NCI-H2081 treated with DMSO at 0.1 percent for 48 hours (cell line): ENCODE measurements around the gene MMP25.
"Not testable (repeated sequence)": the region's sequence is repeated elsewhere in the genome, so short reads cannot be mapped to it uniquely, and the experiment has no call there.

Experiments used
- DNase-seq: peaks from one replicate; lab custom pipeline; 2025; lab: John Stamatoyannopoulos, UW

MMP25 gene

DNA sequence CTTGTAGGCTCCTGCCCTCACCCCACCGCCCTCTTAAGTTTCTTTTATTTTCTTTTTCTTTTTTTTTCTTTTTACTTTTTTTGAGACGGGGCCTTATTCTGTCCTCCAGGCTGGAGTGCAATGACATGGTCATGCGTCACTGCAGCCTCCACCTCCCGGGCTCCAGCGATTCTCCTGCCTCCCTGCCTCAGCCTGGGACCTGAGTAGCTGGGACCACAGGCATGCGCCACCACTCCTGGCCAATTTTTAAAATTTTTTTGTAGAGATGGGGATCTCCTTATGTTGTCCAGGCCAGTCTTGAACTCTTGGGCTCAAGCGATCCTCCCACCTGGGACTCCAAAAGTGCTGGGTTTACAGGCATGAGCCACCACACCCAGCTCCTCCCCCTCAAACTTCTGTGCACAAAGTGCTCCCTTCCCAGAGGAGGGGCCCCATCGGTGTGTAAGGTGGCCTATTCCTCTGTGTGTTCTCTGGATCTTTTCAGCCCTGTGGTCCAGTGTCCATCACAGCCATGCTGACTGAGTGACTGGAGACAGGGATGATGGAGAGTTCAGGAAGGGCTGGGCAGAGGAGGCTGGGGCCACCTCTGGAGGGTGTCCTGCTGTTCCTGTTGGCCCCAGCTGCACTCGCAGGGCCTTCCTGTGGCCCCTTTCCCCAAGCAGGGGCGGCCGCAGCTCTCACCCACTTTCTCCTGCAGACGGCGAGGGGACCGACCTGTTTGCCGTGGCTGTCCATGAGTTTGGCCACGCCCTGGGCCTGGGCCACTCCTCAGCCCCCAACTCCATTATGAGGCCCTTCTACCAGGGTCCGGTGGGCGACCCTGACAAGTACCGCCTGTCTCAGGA lies 10.2 kb downstream of the MMP25 start:
- DNase-seq: no peak

DNA sequence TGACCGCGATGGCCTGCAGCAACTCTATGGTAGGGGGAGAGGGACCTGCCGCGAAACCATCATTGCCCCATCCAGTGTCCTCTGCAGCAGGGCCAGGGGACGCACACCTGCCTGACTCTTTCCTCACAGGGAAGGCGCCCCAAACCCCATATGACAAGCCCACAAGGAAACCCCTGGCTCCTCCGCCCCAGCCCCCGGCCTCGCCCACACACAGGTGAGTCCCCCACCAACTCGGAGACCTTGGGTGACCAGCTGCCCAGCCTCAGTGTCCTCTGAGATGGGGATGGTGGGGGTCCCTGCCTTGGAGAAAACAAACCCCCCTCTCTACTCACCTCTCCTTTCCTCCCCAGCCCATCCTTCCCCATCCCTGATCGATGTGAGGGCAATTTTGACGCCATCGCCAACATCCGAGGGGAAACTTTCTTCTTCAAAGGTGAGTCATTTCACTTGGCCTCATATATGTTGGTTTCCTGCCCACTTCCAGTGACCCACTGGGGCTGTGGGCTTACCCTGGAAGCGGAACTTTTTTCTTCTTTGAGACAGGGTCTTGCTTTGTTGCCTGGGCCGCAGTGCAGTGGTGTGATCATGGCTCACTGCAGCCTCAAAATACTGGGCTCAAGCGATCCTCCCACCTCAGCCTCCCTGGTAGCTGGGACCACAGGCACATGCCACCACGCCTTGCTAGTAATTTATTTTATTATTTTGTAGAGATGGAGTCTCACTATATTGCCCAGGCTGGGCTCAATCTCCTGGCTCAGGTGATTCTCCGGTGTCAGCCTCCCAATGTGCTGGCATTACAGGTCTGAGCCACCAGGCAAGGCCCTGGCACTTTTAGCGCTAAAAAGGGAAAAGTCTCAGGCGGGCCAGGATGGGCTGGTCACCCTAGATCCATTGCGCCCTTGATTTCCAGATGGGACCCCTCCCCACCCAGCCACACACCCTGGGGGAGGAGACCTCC lies 11.1 kb downstream of the MMP25 start:
- DNase-seq: no peak

DNA sequence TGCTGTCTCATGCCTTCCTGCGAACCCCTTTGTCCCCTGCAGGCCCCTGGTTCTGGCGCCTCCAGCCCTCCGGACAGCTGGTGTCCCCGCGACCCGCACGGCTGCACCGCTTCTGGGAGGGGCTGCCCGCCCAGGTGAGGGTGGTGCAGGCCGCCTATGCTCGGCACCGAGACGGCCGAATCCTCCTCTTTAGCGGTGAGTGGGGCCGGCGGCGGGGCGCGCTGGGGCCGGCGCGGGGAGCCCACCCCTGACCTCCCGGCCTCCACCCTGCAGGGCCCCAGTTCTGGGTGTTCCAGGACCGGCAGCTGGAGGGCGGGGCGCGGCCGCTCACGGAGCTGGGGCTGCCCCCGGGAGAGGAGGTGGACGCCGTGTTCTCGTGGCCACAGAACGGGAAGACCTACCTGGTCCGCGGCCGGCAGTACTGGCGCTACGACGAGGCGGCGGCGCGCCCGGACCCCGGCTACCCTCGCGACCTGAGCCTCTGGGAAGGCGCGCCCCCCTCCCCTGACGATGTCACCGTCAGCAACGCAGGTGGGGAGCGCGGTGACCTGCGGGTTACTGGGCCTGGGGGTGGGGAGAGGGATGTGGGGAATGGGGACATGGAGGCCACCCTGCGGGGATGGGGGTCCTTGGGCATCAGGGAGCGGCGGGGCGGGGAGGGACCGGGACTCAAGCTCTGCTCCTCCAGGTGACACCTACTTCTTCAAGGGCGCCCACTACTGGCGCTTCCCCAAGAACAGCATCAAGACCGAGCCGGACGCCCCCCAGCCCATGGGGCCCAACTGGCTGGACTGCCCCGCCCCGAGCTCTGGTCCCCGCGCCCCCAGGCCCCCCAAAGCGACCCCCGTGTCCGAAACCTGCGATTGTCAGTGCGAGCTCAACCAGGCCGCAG lies 12.0 kb downstream of the MMP25 start:
- no peak for DNase-seq

DNA sequence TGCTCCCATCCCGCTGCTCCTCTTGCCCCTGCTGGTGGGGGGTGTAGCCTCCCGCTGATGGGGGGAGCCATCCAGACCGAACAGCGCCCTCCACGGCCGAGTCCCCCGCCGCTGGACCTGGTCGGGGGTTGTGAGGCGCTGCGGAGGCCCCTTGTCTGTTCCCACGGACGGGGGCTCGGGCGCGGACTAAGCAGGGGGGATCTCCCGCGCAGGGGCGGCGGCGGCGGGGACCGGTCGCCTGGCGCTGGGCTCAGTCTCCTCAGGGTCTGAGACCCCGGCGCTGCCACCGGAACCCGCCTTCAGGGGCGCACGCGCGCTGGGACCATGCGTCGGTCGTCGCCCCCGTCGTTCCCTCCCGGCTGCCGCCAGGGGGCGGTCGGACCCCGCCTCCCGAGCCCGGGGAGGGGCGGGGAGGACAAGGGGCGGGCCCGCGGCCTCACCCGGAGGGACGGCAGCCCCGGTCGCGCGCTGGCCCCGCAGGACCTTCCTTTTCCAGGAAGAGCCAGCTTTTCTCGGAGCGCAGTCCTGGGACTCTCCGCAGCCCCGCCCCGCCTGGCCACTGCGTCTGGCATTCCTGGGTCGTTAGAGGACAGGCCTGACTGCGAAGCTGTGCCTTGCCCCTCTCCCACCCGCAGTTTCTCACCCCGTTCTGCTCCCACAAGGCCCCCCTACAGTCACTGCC lies 12.8 kb downstream of the MMP25 start:
- DNase-seq: no peak

DNA sequence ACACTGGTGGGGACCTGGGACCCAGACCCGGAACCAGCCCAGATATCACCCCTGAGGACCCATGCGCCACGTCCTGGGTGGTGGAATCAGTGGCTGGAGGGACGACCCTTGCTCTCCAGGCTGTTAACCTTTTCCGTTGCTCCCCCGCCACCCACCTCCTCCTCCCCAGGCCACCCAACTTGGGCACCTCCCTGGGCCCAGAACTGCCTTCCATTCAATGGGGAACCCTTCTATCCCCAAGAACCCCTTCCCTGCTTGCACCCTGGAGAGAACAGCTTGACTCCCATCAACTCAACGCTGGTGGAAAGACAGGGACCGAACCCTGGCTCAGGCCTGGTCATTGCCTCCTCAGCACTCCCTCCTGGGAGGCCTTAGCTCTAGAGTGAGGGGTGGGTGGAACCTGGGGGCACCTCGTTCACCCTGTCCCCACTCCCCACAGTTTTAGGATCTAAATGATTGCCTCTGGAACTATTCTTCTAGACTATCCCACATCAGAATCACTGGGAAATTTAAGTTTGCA lies 13.4 kb downstream of the MMP25 start:
- no peak for DNase-seq

DNA sequence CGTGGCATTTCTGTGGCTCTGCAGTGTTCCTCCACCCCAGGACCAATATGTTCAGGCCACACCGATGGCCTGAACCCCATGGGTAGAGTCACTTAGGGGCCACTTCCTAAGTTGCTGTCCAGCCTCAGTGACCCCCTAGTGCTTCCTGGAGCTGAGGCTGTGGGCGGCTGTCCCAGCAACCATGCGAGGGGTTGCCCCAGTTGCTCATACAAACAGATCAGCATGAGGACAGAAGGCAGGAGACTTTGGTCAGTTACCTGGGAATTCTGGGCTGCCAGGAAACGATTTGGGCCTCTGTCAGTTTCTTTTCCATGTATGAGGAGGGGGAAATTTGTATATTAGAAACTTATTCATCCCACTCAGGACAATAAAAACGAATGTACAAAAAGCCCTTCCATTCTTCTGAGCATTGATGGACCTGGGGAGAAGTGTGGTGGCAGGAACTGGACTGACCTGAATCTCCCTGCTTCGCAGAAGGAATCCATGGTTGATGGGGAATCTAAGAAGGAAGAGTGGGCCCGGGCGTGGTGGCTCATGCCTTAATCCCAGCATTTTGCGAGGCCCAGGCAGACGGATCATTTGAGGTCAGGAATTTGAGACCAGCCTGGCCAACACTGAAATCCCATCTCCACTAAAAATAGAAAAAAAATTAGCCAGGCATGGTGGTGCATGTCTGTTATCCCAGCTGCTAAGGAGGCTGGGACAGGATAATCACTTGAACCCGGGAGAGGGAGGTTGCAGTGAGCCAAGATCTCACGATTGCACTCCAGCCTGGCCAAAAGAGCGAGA lies 14.2 kb downstream of the MMP25 start:
- no peak for DNase-seq

DNA sequence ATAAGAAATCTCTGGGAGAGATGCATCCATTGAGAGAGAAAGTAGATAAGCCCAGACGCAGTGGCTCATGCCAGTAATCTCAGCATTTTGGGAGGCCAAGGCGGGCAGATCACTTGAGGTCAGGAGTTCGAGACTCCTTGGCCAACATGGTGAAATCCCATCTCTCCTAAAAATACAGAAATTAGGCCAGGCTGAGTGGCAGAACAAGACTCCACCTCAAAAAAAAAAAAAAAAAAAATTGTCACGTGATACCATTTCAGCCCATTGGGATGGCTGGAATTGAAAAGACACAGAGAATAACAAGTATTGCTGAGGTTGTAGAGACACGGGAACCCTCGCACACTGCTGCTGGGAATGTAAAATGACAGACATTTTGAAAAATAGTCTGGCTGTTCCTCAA lies 16.2 kb downstream of the MMP25 start:
- no peak for DNase-seq

DNA sequence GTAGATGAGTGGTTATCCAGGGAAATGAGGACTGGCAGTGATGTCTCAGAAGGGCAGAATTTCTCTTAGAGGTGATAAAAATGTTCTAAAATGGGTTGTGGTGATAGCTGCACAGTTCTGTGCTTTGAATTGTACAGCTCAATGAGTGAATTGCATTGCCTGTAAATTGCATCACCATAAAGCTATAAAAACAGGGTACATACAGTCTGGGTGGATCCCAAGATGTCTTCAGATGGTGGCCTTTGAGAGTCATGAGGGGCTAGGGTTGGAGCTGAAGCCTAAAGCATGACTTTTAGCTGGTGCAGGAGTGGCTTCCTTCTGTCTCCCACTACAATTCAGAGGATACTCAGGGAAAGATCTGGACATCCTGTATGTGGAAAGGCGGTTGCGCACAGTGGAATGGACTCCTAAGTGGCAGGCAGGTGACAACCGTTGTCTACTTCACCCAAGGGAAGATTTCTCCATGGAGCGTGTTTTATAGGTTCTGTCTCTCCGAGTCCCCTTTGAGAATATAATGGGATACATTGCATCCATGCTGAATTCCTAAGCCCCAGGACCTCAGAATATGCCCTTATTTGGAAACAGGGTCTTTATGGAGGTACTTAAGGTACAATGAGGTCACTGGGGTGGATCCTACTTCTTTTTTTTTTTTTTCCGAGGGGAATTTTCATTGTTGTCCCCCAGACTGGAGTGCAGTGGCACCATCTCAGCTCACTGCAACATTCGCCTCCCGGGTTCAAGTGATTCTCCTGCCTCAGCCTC lies 17.4 kb downstream of the MMP25 start:
- no peak for DNase-seq

DNA sequence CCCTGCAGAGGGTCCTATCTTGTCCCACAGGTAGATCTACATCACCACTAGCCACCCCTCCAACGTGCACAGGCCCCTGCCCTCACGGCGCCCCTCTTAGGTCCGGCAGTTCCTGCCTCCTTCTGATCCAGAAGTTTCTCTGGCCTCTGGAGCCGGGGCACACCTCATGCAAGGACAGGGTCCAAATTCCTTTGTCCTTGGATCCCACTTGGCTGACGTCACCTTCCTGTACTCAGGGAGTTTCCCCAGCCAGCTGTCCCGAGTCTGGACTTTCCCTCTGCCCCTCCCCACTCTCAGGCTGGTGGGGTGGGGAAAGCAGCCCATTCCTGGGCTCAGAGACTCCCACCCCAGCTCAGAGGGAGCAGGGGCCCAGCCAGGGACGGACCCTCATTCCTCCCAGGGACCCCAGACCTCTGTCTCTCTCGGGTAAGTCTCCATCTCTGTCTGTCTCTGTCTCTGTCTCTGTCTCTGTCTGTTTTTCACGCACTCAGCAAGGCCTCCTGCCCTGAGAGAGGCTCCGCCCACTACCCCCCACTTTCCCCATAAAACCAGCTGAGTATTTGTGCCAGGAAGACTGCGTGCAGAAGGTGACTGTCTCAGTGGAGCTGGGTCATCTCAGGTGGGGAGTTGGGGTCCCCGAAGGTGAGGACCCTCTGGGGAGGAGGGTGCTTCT lies 18.8 kb downstream of the MMP25 start, which contains the start of gene IL32:
IL32 (plus strand) TSS at position 572 of the 673 bp plus-strand sequence. CDS start 172 bp downstream, outside the sequence.
- no peak for DNase-seq

DNA sequence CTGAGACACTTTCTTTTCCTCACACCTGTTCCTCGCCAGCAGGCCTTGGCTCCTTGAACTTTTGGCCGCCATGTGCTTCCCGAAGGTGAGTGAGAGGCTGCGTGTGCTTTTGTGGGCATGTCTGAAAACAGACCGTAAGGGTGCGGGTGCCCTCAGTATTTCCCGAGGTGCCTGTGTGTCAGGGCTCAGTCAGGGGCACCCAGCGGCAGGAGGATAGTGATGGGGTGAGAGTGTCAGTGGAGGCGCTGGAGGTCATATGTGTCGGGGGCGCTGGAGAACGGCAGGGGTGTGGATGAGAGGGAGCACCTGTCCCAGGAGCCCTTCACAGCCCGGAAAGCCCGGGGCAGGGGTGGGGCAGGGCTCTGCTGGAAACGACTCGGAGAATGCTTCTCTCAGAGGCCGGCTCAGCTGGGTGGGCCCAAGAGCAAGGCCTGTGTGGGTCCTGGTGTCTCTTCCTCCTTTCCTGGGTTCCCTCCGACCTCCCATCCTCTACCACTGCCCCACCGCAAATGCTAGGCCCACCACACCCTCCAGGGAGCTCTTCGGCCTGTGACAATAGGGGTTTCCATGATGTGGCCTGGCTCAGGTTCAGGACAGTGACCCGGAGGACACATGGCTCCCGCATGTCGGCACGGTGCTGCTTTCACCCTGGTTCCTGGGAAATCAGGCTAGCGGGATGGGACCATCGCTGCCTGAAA lies 19.5 kb downstream of the MMP25 start:
- DNase-seq: no peak

DNA sequence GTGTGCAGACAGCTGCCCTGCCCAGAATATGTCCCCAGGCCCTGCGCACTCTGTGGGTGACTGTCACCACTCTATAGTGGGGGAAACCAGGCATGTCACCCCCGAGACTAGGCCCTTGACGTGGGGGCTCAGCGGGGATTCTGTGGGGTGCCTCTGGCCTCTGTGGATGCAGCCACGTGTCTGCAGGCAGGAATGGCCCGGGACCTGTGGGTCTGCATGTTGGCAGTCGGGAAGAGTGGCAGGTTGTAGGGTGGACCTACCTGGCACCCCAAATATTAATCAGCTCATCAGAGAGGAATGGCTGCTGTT lies 20.0 kb downstream of the MMP25 start:
- DNase-seq: no peak

DNA sequence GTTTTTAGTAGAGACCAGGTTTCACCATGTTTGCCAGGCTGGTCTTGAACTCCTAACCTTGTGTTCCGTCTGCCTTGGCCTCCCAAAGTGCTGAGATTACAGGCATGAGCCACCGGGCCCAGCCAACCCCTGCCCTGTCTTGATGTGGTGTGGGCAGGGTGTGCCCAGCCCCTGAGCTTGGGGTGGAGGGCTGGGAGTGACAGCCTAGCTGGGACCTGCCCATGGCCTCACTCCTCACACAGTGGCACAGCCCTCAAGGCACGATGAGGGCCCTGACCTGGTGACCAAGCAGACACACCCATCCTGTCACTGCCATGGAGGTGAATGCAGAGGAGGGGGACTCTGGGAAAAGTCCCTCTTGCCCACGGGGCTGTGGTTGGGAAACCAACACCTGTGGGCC lies 22.1 kb downstream of the MMP25 start:
- no peak for DNase-seq

DNA sequence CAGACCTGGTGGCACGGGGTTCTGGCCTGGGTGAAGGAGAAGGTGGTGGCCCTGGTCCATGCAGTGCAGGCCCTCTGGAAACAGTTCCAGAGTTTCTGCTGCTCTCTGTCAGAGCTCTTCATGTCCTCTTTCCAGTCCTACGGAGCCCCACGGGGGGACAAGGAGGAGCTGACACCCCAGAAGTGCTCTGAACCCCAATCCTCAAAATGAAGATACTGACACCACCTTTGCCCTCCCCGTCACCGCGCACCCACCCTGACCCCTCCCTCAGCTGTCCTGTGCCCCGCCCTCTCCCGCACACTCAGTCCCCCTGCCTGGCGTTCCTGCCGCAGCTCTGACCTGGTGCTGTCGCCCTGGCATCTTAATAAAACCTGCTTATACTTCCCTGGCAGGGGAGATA lies 22.8 kb downstream of the MMP25 start:
- not testable (repeated sequence) for DNase-seq

DNA sequence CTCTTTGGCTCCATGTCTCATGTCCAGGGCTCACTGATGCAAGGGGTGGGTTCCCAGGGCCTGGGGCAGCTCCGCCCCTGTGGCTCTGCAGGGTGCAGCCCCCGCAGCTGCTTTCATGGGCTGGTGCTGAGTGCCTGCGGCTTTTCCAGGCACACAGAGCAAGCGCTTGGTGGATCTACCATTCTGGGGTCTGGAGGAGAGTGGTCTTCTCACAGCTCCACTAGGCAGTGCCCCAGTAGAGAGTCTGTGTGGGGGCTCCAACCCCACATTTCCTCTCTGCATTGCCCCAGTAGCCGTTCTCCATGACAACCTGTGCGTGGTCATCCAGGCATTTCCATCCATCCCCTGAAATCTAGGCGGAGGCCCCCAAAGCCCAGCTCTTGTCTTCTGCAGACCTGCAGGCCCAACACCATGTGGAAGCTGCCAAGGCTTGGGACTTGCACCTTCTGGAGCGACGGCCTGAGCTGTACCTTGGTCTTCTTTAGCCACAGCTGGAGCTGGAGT lies 24.3 kb downstream of the MMP25 start:
- DNase-seq: no peak

DNA sequence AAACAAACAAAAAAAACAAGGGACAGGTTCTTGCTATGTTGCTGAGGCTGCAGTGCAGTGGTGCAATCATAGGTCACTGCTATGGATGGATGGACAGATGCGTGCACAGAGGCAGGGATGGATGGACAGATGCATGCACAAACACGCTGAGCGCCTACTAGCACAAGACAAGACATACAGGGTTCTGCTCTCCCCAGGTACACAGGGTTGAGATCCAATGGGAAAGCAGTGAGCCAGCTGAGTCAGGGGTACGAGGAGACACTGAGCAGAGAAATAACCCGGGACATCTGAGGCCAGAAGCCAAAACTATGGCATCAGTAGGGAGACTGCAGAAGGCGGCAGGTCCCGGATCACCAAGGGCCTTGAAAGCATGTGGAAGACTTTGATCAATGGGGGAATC lies 25.3 kb downstream of the MMP25 start:
- DNase-seq: no peak

DNA sequence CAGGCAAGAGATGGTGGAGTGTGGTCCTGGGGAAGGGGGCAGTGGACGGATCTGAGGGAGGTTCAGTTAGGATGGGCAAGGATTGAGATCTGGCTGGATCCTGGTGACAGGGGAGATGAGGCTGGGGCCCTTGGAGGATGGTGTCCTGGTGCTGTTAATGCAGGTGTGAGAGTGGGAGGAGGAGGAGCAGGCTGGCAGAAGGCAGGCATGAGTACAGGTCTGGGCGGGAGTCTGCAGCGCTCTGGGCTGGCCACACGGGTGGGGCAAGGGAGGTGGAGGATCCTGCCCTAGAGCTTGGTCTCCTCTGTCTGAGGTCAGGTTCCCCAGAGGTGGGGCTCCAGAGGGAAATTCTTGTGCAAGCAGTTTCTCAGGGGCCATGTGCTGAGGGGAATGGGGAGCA lies 25.8 kb downstream of the MMP25 start:
- DNase-seq: not testable (repeated sequence)

DNA sequence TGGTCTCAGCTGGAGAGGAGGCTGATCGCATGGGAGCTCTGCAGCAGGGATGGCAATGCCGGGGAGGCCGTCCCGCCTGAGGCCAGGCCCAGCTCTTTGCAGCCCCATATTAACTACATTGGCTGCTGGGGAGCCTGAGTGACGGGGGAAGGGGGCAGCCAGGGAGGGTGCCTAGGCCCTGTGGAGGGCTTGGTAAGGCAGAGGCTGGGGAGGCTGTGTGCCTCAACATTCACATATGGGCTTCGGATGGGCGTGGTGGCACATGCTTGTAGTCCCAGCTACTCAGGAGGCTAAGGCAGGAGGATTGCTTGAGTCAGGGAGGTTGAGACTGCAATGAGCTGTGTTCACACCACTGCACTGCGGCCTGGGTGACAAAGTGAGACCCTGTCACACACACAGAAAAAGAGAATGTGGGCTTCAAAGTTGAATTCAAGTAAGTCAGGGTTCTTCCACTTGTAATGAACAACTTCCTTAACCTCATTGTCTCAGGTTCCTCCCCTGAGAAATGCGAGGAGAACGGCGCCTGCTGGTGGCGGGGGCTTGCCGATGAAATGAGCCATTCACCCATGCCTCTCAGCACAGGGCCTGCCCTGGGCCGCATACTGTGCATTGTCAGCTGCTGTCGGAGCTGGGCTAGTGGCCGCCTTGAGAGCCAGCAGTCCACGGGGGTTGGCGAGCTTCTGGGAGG lies 26.4 kb downstream of the MMP25 start:
- not testable (repeated sequence) for DNase-seq

DNA sequence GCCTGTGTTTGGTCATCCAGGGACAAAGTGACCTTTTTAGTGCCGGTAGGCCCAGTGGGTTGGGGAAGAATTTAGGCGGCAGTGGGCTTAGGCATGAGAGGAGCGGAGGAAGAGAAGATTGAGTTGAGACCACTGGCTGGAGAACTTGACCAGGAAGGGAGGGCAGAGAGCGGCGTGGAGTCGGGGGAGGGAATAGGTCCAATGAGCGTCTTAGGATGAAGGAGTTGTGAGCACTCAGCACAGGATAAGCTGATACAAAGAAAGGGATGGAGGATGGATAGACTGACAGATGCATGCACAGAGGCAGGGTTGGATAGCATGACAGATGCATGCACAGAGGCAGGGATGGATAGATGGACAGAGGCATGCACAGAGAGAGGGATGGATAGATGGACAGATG lies 27.1 kb downstream of the MMP25 start:
- no peak for DNase-seq
